HFFc6 (cell line): ENCODE measurements around the gene ADGRA1. TPM values are rescaled to one million over a fixed set of nuclear protein-coding genes. Genes with fewer than 3 reads are reported as not detected.
"Not testable (repeated sequence)": the region's sequence is repeated elsewhere in the genome, so short reads cannot be mapped to it uniquely, and the experiment has no call there.

Source experiments
- DNase-seq: peaks from one replicate; pipeline ENCODE4 v3.0.0-alpha.2; 2018
- H3K27ac Mint-ChIP-seq: 2 replicates; pipeline ENCODE4 v1.8.0; 2020; ENCODE audit warnings: mild to moderate bottlenecking, mixed read lengths
- H3K27me3 Mint-ChIP-seq: 2 replicates; pipeline ENCODE4 v1.8.0; 2021; ENCODE audit warnings: mild to moderate bottlenecking, moderate library complexity, mixed read lengths; ENCODE audit not compliant: insufficient read depth
- H3K36me3 Mint-ChIP-seq: 2 replicates; pipeline ENCODE4 v1.8.0; 2021; ENCODE audit warnings: low read depth, mixed read lengths
- H3K4me1 Mint-ChIP-seq: 2 replicates; pipeline ENCODE4 v1.8.0; 2020; ENCODE audit warnings: low read depth, mixed read lengths
- H3K4me3 Mint-ChIP-seq: 2 replicates; pipeline ENCODE4 v1.8.0; 2020; ENCODE audit warnings: mild to moderate bottlenecking, moderate library complexity, mixed read lengths
- H3K9me3 Mint-ChIP-seq: 2 replicates; pipeline ENCODE4 v1.8.0; 2020; ENCODE audit warnings: mild to moderate bottlenecking, mixed read lengths
- total RNA-seq, 6 experiments: library from RNA; stranded (reverse); fragmentation: NEBNext Ultra II Directional; extraction: Animal tissue kit (Norgen Biotek cat#: 25700); gene quantifications; 2 replicates in 1 of 6; 3 replicates in 5 of 6; pipeline ENCODE4 v1.2.3, GENCODE V29; 2021
- TF ChIP-seq, protein P1 (sequence below): fragments of 200-600 bp; sonication (generic); IDR thresholded peaks from 2 replicates; pipeline ENCODE4 v1.5.0; 2021; ENCODE audit warnings: antibody characterized with exemption, mild to moderate bottlenecking

The ADGRA1 gene
- total RNA-seq, 6 experiments from 2014 or later, result not detected

DNA sequence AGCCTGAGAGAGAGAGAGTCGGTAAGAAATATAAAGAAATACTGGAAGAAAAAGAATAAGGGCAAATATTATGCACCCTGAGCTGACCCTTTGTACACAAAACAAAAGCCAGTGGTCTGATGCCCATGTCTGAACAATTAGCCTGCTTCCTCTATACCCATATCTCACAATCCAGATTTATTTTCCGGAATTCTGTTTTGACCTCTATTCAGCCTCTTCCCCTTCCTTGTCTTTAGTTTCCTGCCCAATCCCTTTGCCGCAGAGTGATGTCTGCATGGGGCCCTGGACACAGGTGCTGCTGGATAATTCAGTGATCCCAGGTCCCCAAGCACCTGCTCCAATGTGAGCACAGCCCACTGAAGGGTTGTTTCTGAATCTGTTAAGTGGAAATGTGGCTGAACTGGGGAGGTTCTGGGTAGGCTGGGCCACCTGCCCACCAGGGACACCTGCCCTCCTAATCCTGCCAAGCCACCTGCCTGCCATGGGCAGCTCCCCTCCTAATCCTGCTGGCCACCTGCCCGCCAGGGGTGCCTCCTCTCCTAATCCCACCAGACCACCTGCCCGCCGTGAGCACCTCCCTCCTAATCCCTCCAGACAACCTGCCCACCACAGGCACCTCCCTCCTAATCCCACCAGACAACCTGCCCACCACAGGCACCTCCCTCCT, 23.0 kb downstream of the ADGRA1 start:
- peaks cover 51% of the 10 kb centered on the region for H3K9me3 Mint-ChIP-seq
- H3K4me1 Mint-ChIP-seq, result no peaks in the 10 kb centered on the region
- no peak for DNase-seq
- H3K27ac Mint-ChIP-seq, result no peak overlapping the region
- H3K27me3 Mint-ChIP-seq, result no peaks in the 10 kb centered on the region; the same call in 1 of the 2 replicates
- peaks cover 20% of the 10 kb centered on the region for H3K36me3 Mint-ChIP-seq
- TF ChIP-seq, protein P1, sequence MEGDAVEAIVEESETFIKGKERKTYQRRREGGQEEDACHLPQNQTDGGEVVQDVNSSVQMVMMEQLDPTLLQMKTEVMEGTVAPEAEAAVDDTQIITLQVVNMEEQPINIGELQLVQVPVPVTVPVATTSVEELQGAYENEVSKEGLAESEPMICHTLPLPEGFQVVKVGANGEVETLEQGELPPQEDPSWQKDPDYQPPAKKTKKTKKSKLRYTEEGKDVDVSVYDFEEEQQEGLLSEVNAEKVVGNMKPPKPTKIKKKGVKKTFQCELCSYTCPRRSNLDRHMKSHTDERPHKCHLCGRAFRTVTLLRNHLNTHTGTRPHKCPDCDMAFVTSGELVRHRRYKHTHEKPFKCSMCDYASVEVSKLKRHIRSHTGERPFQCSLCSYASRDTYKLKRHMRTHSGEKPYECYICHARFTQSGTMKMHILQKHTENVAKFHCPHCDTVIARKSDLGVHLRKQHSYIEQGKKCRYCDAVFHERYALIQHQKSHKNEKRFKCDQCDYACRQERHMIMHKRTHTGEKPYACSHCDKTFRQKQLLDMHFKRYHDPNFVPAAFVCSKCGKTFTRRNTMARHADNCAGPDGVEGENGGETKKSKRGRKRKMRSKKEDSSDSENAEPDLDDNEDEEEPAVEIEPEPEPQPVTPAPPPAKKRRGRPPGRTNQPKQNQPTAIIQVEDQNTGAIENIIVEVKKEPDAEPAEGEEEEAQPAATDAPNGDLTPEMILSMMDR, result no peak
- no peak overlapping the region for H3K4me3 Mint-ChIP-seq

DNA sequence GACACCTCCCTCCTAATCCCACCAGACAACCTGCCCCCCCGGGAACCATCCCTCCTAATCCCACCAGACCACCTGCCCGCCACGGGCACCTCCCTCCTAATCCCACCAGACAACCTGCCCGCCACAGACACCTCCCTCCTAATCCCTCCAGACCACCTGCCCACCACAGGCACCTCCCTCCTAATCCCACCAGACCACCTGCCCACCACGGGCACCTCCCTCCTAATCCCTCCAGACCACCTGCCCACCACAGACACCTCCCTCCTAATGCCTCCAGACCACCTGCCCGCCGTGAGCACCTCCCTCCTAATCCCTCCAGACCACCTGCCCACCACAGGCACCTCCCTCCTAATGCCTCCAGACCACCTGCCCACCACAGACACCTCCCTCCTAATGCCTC, 23.9 kb downstream of the ADGRA1 start:
- not testable (repeated sequence) for H3K27ac Mint-ChIP-seq, H3K4me3 Mint-ChIP-seq, H3K27me3 Mint-ChIP-seq, DNase-seq, H3K4me1 Mint-ChIP-seq
- H3K36me3 Mint-ChIP-seq, result peaks cover 20% of the 10 kb centered on the region
- H3K9me3 Mint-ChIP-seq, result peaks cover 50% of the 10 kb centered on the region

DNA sequence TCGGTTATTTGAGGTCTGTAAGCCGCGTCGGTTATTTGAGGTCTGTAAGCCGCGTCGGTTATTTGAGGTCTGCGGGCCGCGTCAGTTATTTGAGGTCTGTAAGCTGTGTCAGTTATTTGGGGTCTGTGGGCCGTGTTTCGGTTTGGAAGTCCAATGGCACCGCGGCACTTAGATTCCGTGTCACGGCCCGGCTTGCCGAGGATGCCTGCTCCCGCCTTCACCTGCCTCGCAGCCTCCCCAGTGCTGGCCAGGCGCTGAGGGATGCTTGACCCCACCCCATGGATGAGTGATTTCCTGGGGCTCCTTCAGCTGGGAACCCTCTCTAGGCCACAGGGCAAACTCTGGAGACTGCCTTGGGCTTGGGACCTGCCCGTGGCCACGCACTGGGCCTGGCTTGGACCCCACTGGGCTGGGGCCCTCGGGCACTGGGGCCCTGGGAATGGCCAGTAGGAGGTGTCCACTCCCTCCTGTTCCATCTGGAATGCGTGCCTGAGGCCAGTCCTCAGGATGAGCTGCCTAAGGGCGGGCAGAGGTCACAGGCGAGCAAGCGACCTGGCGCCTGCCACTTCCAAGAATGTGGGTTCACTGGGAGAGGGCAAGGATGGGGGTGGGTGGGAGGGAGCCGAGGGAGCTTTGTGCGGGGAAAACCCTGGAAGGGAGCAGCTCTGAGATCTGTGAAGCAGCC, 25.6 kb downstream of the ADGRA1 start:
- no peaks in the 10 kb centered on the region for H3K4me1 Mint-ChIP-seq
- DNase-seq, result no peak
- H3K4me3 Mint-ChIP-seq, result no peak overlapping the region
- no peak overlapping the region for H3K27ac Mint-ChIP-seq
- TF ChIP-seq, protein P1, result no peak
- H3K27me3 Mint-ChIP-seq, result no peaks in the 10 kb centered on the region; the same call in 1 of the 2 replicates
- peaks cover 41% of the 10 kb centered on the region for H3K9me3 Mint-ChIP-seq
- H3K36me3 Mint-ChIP-seq, result peaks cover 9% of the 10 kb centered on the region; the same call in 1 of the 2 replicates

DNA sequence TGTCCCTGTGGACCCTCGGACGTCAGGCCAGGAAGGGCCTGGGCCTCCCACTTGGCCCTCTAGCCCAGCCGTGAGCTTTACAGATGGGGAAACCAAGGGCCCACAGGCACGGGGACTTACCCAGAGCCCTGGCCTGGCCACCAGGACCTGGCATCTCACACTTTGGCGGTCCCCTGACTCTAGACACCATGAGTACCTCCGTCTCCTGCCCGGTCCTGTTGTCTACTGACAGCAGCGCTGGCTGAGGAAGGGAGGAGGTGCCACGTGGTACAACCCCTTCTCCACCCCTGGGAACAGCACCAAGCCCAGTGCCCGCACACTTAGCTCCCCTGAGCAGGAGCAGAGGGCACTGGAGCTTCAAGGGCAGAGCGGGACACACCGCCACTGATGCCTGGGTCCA, 26.1 kb downstream of the ADGRA1 start:
- Mint-ChIP-seq H3K4me1 (no peaks in the 10 kb centered on the region), H3K36me3 (peaks cover 9% of the 10 kb centered on the region; the same call in 1 of the 2 replicates), H3K4me3 (no peak overlapping the region), H3K9me3 (peaks cover 41% of the 10 kb centered on the region), H3K27me3 (peaks cover 2% of the 10 kb centered on the region), H3K27ac (no peak overlapping the region)
- TF ChIP-seq, protein P1, result no peak
- DNase-seq, result no peak

DNA sequence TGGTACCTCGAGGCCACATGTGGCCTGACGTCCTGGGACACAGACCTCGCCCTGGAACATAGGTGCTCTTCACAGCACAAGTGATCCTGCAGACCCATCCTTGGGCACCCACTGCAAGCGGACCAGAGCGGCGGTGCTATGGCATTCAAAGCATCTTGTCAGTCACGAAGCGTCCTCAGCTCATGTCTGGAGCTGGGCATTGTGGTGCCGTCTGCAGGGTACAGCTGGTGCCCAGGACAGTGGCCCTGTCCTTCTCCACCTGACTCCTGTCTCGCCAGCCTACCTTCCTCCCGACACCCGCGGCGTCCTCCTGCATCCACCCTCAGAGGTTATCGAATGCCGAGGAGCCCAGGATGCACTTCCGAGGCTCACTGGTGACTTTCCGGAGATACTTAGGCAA, 26.5 kb downstream of the ADGRA1 start:
- Mint-ChIP-seq H3K36me3 (peaks cover 9% of the 10 kb centered on the region; the same call in 1 of the 2 replicates), H3K27ac (no peak overlapping the region), H3K9me3 (peaks cover 42% of the 10 kb centered on the region), H3K4me1 (no peaks in the 10 kb centered on the region), H3K27me3 (peaks cover 4% of the 10 kb centered on the region), H3K4me3 (no peak overlapping the region)
- no peak for DNase-seq
- TF ChIP-seq, protein P1, result no peak
